HL-60 (cell line): ENCODE measurements around the gene BPTF.
A peak's percentile ranks its signal among the peaks of the same experiment; 100 is the strongest.
"Not testable (repeated sequence)": the region's sequence is repeated elsewhere in the genome, so short reads cannot be mapped to it uniquely, and the experiment has no call there.

Source experiments
- DNase-seq, 2 experiments: peaks; one replicate each; pipeline ENCODE4 v3.0.0-alpha.2; 2010 to 2020; ENCODE audit warnings: low read depth in 1 of 2, low spot score in 1 of 2
- H3K27ac ChIP-seq: fragments of 250-450 bp; sonication (Bioruptor Pico); replicated peaks from 2 replicates; pipeline ENCODE4 v1.5.1; 2020; ENCODE audit warnings: mild to moderate bottlenecking, moderate library complexity
- H3K27me3 ChIP-seq: fragments of 250-450 bp; sonication (Bioruptor Pico); 2 replicates; pipeline ENCODE4 v1.5.1; 2021; ENCODE audit warnings: mild to moderate bottlenecking, moderate library complexity; ENCODE audit not compliant: insufficient read depth, poor library complexity, severe bottlenecking
- H3K4me3 ChIP-seq: replicated peaks from 2 replicates; pipeline ENCODE4 v1.5.1; 2011; ENCODE audit warnings: mild to moderate bottlenecking, control low read depth, low read length; ENCODE audit not compliant: insufficient read depth
- GABPA ChIP-seq: IDR thresholded peaks from 2 replicates; pipeline ENCODE4 v1.6.1; 2012; ENCODE audit warnings: low read depth
- POLR2AphosphoS5 ChIP-seq: IDR thresholded peaks from 2 replicates; pipeline ENCODE4 v1.6.1; 2012; ENCODE audit warnings: low read depth
- SPI1 ChIP-seq: IDR thresholded peaks from 2 replicates; pipeline ENCODE4 v1.6.1; 2012; ENCODE audit warnings: low read depth, mild to moderate bottlenecking, borderline replicate concordance
- TF ChIP-seq, protein P1 (sequence below): IDR thresholded peaks from one replicate; pipeline ENCODE4 v1.5.1; 2011; ENCODE audit warnings: low read length, control low read depth, inconsistent platforms; ENCODE audit not compliant: insufficient read depth
- TF ChIP-seq, protein P2 (sequence below): IDR thresholded peaks from 2 replicates; pipeline ENCODE4 v1.6.1; 2012; ENCODE audit warnings: low read depth; ENCODE audit not compliant: insufficient replicate concordance

The BPTF gene

DNA sequence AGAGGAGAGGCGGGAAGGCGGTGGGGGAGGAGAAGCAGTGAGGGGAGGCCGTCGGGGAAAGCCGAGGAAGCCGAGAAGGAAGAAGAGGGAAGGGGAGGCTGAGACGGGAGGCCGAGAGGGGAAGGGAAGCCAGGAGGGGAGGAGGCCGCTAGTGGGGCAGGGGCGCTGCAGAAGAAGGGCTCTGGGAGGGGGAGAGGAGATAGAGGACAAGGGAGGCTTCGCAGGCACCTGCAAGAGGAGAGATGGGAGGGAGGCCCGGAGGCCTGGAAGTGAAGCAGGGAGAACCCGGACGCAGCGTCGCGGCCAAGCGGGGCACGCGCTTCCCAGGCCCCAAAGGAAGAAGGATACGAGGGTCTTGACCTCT is 168.7 kb downstream of the BPTF start:
- Histone ChIP-seq H3K27ac (peak overlapping the region; percentile 90), H3K4me3 (peak overlapping the region; percentile 69), H3K27me3 (peaks cover 3% of the 10 kb centered on the region)
- DNase-seq: no peak
- TF ChIP-seq SPI1: no peak
- TF ChIP-seq, protein P1, sequence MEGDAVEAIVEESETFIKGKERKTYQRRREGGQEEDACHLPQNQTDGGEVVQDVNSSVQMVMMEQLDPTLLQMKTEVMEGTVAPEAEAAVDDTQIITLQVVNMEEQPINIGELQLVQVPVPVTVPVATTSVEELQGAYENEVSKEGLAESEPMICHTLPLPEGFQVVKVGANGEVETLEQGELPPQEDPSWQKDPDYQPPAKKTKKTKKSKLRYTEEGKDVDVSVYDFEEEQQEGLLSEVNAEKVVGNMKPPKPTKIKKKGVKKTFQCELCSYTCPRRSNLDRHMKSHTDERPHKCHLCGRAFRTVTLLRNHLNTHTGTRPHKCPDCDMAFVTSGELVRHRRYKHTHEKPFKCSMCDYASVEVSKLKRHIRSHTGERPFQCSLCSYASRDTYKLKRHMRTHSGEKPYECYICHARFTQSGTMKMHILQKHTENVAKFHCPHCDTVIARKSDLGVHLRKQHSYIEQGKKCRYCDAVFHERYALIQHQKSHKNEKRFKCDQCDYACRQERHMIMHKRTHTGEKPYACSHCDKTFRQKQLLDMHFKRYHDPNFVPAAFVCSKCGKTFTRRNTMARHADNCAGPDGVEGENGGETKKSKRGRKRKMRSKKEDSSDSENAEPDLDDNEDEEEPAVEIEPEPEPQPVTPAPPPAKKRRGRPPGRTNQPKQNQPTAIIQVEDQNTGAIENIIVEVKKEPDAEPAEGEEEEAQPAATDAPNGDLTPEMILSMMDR: no peak
- TF ChIP-seq POLR2AphosphoS5: no peak
- TF ChIP-seq, protein P2, sequence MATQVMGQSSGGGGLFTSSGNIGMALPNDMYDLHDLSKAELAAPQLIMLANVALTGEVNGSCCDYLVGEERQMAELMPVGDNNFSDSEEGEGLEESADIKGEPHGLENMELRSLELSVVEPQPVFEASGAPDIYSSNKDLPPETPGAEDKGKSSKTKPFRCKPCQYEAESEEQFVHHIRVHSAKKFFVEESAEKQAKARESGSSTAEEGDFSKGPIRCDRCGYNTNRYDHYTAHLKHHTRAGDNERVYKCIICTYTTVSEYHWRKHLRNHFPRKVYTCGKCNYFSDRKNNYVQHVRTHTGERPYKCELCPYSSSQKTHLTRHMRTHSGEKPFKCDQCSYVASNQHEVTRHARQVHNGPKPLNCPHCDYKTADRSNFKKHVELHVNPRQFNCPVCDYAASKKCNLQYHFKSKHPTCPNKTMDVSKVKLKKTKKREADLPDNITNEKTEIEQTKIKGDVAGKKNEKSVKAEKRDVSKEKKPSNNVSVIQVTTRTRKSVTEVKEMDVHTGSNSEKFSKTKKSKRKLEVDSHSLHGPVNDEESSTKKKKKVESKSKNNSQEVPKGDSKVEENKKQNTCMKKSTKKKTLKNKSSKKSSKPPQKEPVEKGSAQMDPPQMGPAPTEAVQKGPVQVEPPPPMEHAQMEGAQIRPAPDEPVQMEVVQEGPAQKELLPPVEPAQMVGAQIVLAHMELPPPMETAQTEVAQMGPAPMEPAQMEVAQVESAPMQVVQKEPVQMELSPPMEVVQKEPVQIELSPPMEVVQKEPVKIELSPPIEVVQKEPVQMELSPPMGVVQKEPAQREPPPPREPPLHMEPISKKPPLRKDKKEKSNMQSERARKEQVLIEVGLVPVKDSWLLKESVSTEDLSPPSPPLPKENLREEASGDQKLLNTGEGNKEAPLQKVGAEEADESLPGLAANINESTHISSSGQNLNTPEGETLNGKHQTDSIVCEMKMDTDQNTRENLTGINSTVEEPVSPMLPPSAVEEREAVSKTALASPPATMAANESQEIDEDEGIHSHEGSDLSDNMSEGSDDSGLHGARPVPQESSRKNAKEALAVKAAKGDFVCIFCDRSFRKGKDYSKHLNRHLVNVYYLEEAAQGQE: no peak
- no peak for TF ChIP-seq GABPA

DNA sequence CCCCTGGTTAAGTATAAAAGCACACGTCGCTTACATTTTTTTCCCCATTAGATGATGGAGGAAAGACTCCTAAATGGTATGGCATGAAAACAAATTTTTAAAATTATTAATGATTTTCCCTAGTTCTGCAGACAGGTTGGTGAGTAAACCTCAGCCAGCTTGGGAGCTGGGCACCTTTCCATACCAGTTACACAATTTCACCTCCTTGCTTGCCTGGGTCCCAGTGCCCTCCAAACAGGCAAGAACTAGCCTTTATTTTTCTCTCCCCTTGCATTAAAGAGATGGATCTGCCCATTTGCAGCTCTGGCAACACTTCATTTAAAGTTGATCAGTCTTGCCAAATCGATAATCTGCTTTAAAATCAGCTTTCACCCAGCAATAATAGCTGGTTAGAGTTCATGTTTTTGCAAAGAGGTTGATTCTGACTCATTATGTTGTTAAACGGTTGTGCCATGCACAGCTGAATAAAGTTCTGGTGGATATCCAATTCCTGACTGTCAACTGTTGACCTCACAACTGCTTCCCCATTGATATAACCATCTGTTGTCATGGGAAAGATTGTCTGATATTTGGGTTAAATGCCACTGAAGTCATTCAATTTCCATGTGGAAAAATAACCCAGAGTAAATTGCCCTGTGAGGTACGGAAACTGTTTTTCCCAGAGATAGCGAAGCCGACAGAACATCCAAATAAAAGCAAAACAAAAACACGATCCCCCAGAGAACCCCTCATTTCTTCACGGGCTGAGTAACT is 169.7 kb downstream of the BPTF start:
- peak in 1 of 2 experiments; percentile 43 for DNase-seq
- Histone ChIP-seq H3K4me3 (peak overlapping the region; percentile 43), H3K27ac (no peak overlapping the region), H3K27me3 (peaks cover 3% of the 10 kb centered on the region)
- TF ChIP-seq, protein P2: no peak
- no peak for TF ChIP-seq GABPA

DNA sequence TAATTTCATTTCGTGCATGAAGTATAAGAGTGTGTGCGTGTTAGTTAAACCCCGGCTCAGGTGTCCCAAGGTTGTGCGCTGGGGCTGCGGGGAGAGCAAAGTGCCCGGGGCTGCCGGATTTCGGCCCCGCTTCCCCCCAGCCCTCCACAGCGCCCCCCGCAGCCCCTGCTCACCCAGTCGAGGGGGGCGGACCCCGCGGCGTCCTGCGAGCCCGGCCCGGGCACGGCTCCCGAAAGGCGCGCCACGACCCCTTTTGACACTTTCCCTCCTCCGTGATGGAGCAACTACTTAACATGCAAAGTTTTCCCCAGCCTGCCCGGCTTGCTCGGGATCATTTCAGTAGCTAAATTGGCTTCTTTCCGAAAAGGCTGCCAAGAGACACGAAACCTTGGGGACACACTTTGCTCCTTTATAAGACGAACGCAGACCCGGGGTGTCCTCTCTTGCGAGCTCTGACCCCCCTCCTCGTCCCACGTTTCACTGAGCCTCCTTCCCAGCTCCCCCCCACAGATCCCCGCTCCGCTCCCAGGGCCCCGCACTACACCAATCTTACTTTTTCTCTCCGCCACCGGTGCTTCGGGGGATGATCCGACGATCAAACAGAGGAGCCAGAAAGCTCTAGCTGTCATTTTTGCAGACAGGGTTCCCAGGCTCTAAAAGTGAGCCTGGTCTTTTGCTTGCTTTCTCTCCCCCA is 170.4 kb downstream of the BPTF start:
- no peak for DNase-seq
- TF ChIP-seq, protein P2: no peak
- TF ChIP-seq SPI1: no peak
- no peak overlapping the region for H3K27ac ChIP-seq
- H3K27me3 ChIP-seq: peaks cover 3% of the 10 kb centered on the region
- H3K4me3 ChIP-seq: peak overlapping the region; percentile 43

DNA sequence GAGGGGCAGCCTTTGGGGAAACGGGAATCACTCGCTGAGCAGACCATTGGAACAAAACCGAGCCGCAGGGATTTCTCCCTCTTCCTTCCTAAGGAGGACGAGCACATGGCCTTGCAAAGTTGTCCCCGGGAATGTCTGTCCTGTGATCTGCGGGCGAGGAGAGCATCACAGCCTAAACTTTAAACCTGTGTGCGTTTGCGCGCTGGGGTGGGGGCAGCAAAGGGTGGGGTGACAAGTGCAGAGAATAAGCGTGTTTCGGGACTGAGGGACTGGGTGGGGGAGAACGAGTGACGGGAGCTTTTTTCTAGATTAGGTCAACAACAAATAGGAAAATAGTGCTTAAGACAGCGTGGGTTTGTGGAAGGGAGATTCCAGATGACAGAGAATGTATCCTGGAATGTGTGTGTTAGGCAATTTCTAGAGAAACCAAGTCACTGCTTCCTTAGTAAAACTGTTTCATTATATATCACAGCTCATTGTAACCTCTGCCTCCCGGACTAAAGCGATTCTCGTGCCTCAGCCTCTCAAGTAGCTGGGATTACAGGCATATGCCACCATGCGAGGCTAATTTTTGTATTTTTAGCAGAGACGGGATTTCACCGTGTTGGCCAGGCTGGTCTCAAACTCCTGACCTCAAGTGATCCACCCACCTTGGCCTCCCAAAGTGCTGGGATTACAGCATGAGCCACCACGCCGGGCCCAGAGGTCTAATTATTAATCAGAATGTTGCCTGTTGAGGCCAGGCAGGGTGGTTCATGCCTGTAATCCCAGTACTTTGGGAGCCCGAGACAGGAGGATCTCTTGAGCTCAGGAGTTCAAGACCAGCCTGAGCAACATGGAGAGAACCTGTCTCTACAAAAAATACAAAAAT is 171.2 kb downstream of the BPTF start, which contains the start of gene C17orf58:
C17orf58 (minus strand) TSS at position 169 of the 871 bp plus-strand sequence. CDS start 271 bp downstream, outside the sequence.
- H3K27ac ChIP-seq, H3K27me3 ChIP-seq, DNase-seq: not testable (repeated sequence)
- peak within 1 kb of the TSS; percentile 43 for H3K4me3 ChIP-seq
